ENCODE measurements around the gene SLC39A10. TPM values are rescaled to one million over a fixed set of nuclear protein-coding genes. Genes with fewer than 3 reads are reported as not detected.

SLC39A10 gene
- total RNA-seq, 1 donor from 2014 or later = 72.7 TPM

DNA sequence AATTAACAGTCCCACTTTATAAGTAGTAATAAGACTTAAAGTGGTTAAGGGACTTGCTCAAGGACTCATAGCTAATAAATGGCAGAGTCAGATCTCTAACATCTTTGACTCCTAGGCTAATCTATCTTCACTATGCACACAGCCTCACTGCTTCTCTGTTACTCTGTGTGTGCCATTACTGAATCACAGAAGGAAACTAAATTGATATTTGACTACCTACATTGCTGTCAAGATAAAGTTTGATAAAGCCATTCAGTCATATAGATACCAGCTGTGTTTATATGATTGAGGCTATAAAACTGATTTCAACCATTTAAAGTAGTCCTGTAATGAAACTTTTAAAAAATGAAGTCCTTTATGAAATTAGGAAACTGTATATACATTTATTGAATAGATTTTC lies 10.9 kb downstream of the SLC39A10 start:
- H3K9me3 Mint-ChIP-seq = no peaks in the 10 kb centered on the region
- H3K36me3 Mint-ChIP-seq (ENCODE audit: low read depth) = peaks cover 2% of the 10 kb centered on the region
- no peaks in the 10 kb centered on the region for H3K27me3 Mint-ChIP-seq (ENCODE audit: low read depth)
- TF ChIP-seq, protein P1, sequence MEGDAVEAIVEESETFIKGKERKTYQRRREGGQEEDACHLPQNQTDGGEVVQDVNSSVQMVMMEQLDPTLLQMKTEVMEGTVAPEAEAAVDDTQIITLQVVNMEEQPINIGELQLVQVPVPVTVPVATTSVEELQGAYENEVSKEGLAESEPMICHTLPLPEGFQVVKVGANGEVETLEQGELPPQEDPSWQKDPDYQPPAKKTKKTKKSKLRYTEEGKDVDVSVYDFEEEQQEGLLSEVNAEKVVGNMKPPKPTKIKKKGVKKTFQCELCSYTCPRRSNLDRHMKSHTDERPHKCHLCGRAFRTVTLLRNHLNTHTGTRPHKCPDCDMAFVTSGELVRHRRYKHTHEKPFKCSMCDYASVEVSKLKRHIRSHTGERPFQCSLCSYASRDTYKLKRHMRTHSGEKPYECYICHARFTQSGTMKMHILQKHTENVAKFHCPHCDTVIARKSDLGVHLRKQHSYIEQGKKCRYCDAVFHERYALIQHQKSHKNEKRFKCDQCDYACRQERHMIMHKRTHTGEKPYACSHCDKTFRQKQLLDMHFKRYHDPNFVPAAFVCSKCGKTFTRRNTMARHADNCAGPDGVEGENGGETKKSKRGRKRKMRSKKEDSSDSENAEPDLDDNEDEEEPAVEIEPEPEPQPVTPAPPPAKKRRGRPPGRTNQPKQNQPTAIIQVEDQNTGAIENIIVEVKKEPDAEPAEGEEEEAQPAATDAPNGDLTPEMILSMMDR (conservative IDR thresholded peaks at IDR 0.05) = no peak
- H3K4me3 Mint-ChIP-seq = no peak overlapping the region
- DNase-seq (ENCODE audit: low read depth, low spot score) = no peak
- H3K4me1 Mint-ChIP-seq = peaks cover 4% of the 10 kb centered on the region
- no peak overlapping the region for H3K27ac Mint-ChIP-seq (ENCODE audit: unreplicated experiment)

GRCh38 chr2:195670191-195670590 lies 13.2 kb downstream of the SLC39A10 start:
- no peak for DNase-seq (ENCODE audit: low read depth, low spot score)
- H3K36me3 Mint-ChIP-seq (ENCODE audit: low read depth) = peaks cover 2% of the 10 kb centered on the region
- no peaks in the 10 kb centered on the region for H3K9me3 Mint-ChIP-seq
- H3K27me3 Mint-ChIP-seq (ENCODE audit: low read depth) = no peaks in the 10 kb centered on the region
- H3K27ac Mint-ChIP-seq (ENCODE audit: unreplicated experiment) = no peak overlapping the region
- H3K4me3 Mint-ChIP-seq = no peak overlapping the region
- TF ChIP-seq, protein P1 (conservative IDR thresholded peaks at IDR 0.05) = no peak
- H3K4me1 Mint-ChIP-seq = peaks cover 4% of the 10 kb centered on the region

- H3K36me3 Mint-ChIP-seq (ENCODE audit: low read depth) = peaks cover 6% of the 10 kb centered on the region
- H3K27me3 Mint-ChIP-seq (ENCODE audit: low read depth) = no peaks in the 10 kb centered on the region
- no peak for DNase-seq (ENCODE audit: low read depth, low spot score)
- H3K4me3 Mint-ChIP-seq = no peak overlapping the region
- no peak overlapping the region for H3K27ac Mint-ChIP-seq (ENCODE audit: unreplicated experiment)
- no peaks in the 10 kb centered on the region for H3K9me3 Mint-ChIP-seq
- TF ChIP-seq, protein P1 (conservative IDR thresholded peaks at IDR 0.05) = no peak
- H3K4me1 Mint-ChIP-seq = no peaks in the 10 kb centered on the region
These were observed 14.5 kb downstream of the SLC39A10 start for GRCh38 chr2:195671563-195671962.

DNA sequence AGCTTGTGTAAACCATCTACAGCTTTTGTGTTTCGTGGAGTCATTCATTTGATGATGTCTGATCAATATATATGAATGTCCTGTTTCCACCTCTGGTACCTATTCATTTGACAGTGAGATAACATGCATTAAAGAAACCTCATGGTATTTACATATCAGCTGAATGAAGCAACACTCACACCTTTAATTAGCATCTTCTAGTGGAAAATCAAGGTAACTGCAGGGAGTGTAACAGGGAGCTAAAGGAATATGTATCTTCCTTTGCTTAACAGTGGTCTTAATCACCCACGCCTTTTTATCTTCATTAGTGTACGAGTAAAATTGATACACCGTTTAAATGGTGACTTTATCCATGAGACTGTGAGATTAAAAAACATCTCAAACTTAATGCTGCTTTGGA lies 15.6 kb downstream of the SLC39A10 start:
- Mint-ChIP-seq H3K36me3 (ENCODE audit: low read depth) (peaks cover 6% of the 10 kb centered on the region), H3K27me3 (ENCODE audit: low read depth) (no peaks in the 10 kb centered on the region), H3K27ac (ENCODE audit: unreplicated experiment) (no peak overlapping the region), H3K4me3 (no peak overlapping the region), H3K9me3 (no peaks in the 10 kb centered on the region), H3K4me1 (no peaks in the 10 kb centered on the region)
- TF ChIP-seq, protein P1 (conservative IDR thresholded peaks at IDR 0.05) = peak; percentile 29
- DNase-seq (ENCODE audit: low read depth, low spot score) = no peak

DNA sequence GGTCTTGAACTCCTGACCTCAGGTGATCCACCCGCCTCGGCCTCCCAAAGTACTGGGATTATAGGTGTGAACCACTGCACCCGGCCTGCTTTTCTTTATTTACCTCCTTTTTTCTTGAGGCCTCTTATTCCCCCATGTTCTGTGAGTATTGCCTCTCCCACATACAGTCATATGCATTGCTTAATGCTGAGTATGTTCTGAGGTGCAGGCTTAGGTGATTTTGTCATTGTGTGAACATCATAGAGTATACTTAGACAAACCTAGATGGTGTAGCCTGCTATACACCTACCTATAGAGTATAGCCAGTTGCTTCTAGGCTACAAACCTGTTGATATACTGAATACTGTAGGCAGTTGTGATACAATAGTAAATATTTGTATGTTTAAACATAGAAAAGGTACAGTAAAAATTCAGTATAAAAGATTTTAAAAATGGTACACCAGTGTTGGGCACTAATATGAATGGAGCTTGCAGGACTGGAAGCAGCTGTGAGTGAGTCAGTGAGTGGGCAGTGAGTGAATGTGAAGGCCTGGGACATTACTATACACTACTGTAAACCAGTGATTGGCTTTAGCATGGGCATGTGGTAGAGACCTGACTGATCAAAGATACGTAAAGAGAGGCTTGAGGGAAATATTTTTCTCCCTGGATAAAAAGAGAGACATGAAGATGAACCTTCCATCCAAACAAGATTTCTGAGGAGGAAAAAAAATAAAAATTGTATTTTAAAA lies 17.6 kb downstream of the SLC39A10 start:
- H3K9me3 Mint-ChIP-seq = no peaks in the 10 kb centered on the region
- peak overlapping the region; percentile 53 for H3K27ac Mint-ChIP-seq (ENCODE audit: unreplicated experiment)
- H3K4me1 Mint-ChIP-seq = no peaks in the 10 kb centered on the region
- H3K27me3 Mint-ChIP-seq (ENCODE audit: low read depth) = no peaks in the 10 kb centered on the region
- H3K36me3 Mint-ChIP-seq (ENCODE audit: low read depth) = peaks cover 6% of the 10 kb centered on the region
- H3K4me3 Mint-ChIP-seq = no peak overlapping the region
- TF ChIP-seq, protein P1 (conservative IDR thresholded peaks at IDR 0.05) = no peak
- no peak for DNase-seq (ENCODE audit: low read depth, low spot score)
